Measurements from ENCODE around the gene LRP1B.

GRCh38 chr2:142139384-142139783 is 8.6 kb upstream of the LRP1B start:
- TF ChIP-seq POLR2AphosphoS5 (IDR thresholded peaks at IDR 0.05; ENCODE audit: insufficient read depth in 1 of 2, low read depth in 1 of 2) (no peak), POLR2A (IDR thresholded peaks at IDR 0.05) (no peak)

Measured in vagina (tissue), 2 donors.